Endothelial cell of umbilical vein (primary cell): ENCODE measurements around the gene PDE1A. TPM values are rescaled to one million over a fixed set of nuclear protein-coding genes. Genes with fewer than 3 reads are reported as not detected.

Experiments used
- BruUV-seq: library from RNA; stranded (reverse); fragments of 400-500 nt; replicated peaks from 2 replicates; lab custom pipeline; 2021; lab: Mats Ljungman, UMichigan
- CTCF ChIA-PET: fragments of 300-600, 350-600 bp; sonication (Branson Sonifier 250); formaldehyde crosslinking; loops from one replicate; lab custom pipeline; 2021; ENCODE audit warnings: antibody characterized with exemption, inconsistent platforms; lab: Charles Lee
- POLR2A ChIA-PET: fragments of 300-600, 350-600 bp; sonication (Branson Sonifier 250); formaldehyde crosslinking; loops from one replicate; lab custom pipeline; 2021; ENCODE audit warnings: antibody characterized with exemption, inconsistent platforms; lab: Charles Lee
- DNase-seq: peaks from one replicate; pipeline ENCODE4 v3.0.0-alpha.2; 2011; ENCODE audit warnings: low read depth, low spot score
- FAIRE-seq: peaks from 2 replicates; lab custom pipeline; 2011; peaks lifted over from hg19 to GRCh38; lab: Jason Lieb, UNC
- H2AFZ ChIP-seq: 2 replicates; pipeline ENCODE4 v1.6.0; 2012; ENCODE audit warnings: low read depth, low read length, control low read depth, inconsistent platforms
- H3K27ac ChIP-seq: 2 replicates; pipeline ENCODE4 v1.5.1; 2011; ENCODE audit warnings: low read depth, mild to moderate bottlenecking, control low read depth, low read length, moderate library complexity; ENCODE audit not compliant: insufficient read depth
- H3K27me3 ChIP-seq, 2 experiments: 2 replicates each; pipeline versions ENCODE4 v1.6.0 to v1.6.1; 2011; ENCODE audit warnings: low read length in 2 of 2, mixed read lengths in 1 of 2; ENCODE audit not compliant: control insufficient read depth in 2 of 2, insufficient read depth in 2 of 2
- H3K36me3 ChIP-seq, 2 experiments: 2 replicates in 1 of 2; 3 replicates in 1 of 2; pipeline ENCODE4 v1.5.1; 2011; ENCODE audit warnings: low read length in 2 of 2, mild to moderate bottlenecking in 1 of 2, moderate library complexity in 1 of 2; ENCODE audit not compliant: control insufficient read depth in 2 of 2, insufficient read depth in 2 of 2; ENCODE audit errors: extremely low read depth in 1 of 2
- H3K4me1 ChIP-seq: 3 replicates; pipeline ENCODE4 v1.5.1; 2011; ENCODE audit warnings: mild to moderate bottlenecking, low read length; ENCODE audit not compliant: control insufficient read depth, insufficient read depth; ENCODE audit errors: extremely low read depth
- H3K4me2 ChIP-seq: 2 replicates; pipeline ENCODE4 v1.6.1; 2011; ENCODE audit warnings: low read length, control low read depth, mixed read lengths; ENCODE audit not compliant: insufficient read depth
- H3K4me3 ChIP-seq, 3 experiments: fragments of 200-600 bp in 1 of 3; sonication (generic), shearing (Covaris generic) in 1 of 3; replicated peaks in 1 of 3; 2 replicates each; pipeline ENCODE4 v1.5.1; 2011 to 2016; ENCODE audit warnings: control low read depth in 3 of 3, low read length in 3 of 3, mild to moderate bottlenecking in 2 of 3, inconsistent platforms in 1 of 3, low read depth in 1 of 3, moderate library complexity in 1 of 3; ENCODE audit not compliant: insufficient read depth in 1 of 3
- H3K79me2 ChIP-seq: 2 replicates; pipeline ENCODE4 v1.6.0; 2012; ENCODE audit warnings: low read length, inconsistent platforms; ENCODE audit not compliant: control insufficient read depth, insufficient read depth
- H3K9ac ChIP-seq: replicated peaks from 2 replicates; pipeline ENCODE3; 2011; ENCODE audit warnings: low read length, control low read depth; ENCODE audit not compliant: insufficient read depth; ENCODE audit errors: extremely low read depth
- H3K9me1 ChIP-seq: replicated peaks from 3 replicates; pipeline ENCODE4 v1.6.0; 2011; ENCODE audit warnings: mild to moderate bottlenecking, low read length; ENCODE audit not compliant: control insufficient read depth, insufficient read depth; ENCODE audit errors: extremely low read depth
- H3K9me3 ChIP-seq: replicated peaks from 2 replicates; pipeline ENCODE4 v1.5.1; 2012; ENCODE audit warnings: low read length, inconsistent platforms; ENCODE audit not compliant: control insufficient read depth, insufficient read depth
- H4K20me1 ChIP-seq: replicated peaks from 2 replicates; pipeline ENCODE3; 2011; ENCODE audit warnings: mild to moderate bottlenecking, low read length; ENCODE audit not compliant: control insufficient read depth, insufficient read depth; ENCODE audit errors: extremely low read depth
- FOS ChIP-seq: IDR thresholded peaks from 2 replicates; pipeline ENCODE4 v1.6.1; 2011; ENCODE audit warnings: mild to moderate bottlenecking, low read length, moderate library complexity, borderline replicate concordance; ENCODE audit not compliant: insufficient read depth
- MYC ChIP-seq: IDR thresholded peaks from one replicate; pipeline ENCODE4 v1.6.1; 2011; ENCODE audit warnings: mild to moderate bottlenecking, low read depth, low read length
- POLR2AphosphoS5 ChIP-seq: IDR thresholded peaks from 2 replicates; pipeline ENCODE4 v1.6.1; 2012; ENCODE audit warnings: low read depth, mild to moderate bottlenecking, control low read depth, low read length, moderate library complexity; ENCODE audit not compliant: insufficient read depth
- dilution Hi-C: fragments of 300-500 bp; cut with MboI; formaldehyde crosslinking; loops from one replicate; pipeline ENCODE4 v1.15.0; 2019; ENCODE audit warnings: low sequenced_read_pairs; ENCODE audit not compliant: extremely low pct_ligation_motif_present
- intact Hi-C: fragments of 100-400 bp; cut with micrococcal nuclease; formaldehyde crosslinking; loops from one replicate; pipeline ENCODE4 v1.10.0; 2022
- polyA plus RNA-seq, 4 experiments: library from polyadenylated mRNA; depleted of rRNA in 3 of 4; stranded (reverse) in 3 of 4; unstranded in 1 of 4; fragments of >200 nt; gene quantifications; 2 replicates each; pipeline versions ENCODE4 v1.2.1 to v1.2.3, GENCODE V29; 2011 to 2012; ENCODE audit warnings: missing spikeins in 1 of 4
- total RNA-seq: library from RNA; stranded (reverse); gene quantifications from 2 replicates; pipeline ENCODE4 v1.2.3, GENCODE V29; 2021
- TF ChIP-seq, protein P1 (sequence below), 2 donors: IDR thresholded peaks; 1 replicate in 1 of 2; 2 replicates in 1 of 2; pipeline ENCODE4 v1.5.1; 2011; ENCODE audit warnings: low read length in 2 of 2, mild to moderate bottlenecking in 2 of 2, moderate library complexity in 2 of 2, control low read depth in 1 of 2, inconsistent platforms in 1 of 2, low read depth in 1 of 2; ENCODE audit not compliant: insufficient read depth in 1 of 2; ENCODE audit errors: extremely low read depth in 1 of 2

PDE1A gene
- total and polyA plus RNA-seq, 2 donors (not counting 3 experiments of a cell fraction or from before 2014, with no cell fraction given) = 0.43 to 0.49 TPM

DNA sequence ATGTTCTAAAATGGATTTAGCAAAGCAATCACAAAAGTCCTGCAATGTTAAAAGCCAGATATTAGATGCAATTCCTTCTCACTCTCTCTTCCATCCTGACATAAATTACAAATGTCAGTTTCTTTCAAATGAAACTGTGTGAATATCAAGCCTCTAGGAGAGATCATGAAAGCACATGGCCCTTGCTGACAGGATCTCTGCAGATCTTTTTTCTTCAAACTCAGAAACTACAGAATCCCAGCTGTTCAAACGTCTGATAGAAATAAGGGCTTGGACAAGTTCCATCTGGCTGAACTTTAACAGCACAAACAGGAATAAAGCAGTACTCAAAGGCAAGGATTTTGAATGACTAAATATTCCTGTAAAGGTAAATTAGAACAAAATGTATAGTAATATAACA lies 47.6 kb downstream of the PDE1A start:
- no TSS peak for BruUV-seq
- H3K4me2 ChIP-seq = no peak overlapping the region
- no peak overlapping the region for H3K9ac ChIP-seq
- no peaks in the 10 kb centered on the region for H3K79me2 ChIP-seq
- FAIRE-seq (no peak), DNase-seq (peak; percentile 65)
- H3K9me1 ChIP-seq = no peaks in the 10 kb centered on the region
- H3K27ac ChIP-seq = no peak overlapping the region
- TF ChIP-seq, protein P1, sequence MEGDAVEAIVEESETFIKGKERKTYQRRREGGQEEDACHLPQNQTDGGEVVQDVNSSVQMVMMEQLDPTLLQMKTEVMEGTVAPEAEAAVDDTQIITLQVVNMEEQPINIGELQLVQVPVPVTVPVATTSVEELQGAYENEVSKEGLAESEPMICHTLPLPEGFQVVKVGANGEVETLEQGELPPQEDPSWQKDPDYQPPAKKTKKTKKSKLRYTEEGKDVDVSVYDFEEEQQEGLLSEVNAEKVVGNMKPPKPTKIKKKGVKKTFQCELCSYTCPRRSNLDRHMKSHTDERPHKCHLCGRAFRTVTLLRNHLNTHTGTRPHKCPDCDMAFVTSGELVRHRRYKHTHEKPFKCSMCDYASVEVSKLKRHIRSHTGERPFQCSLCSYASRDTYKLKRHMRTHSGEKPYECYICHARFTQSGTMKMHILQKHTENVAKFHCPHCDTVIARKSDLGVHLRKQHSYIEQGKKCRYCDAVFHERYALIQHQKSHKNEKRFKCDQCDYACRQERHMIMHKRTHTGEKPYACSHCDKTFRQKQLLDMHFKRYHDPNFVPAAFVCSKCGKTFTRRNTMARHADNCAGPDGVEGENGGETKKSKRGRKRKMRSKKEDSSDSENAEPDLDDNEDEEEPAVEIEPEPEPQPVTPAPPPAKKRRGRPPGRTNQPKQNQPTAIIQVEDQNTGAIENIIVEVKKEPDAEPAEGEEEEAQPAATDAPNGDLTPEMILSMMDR (IDR thresholded peaks at IDR 0.05; ENCODE audit: extremely low read depth in 1 of 2, insufficient read depth in 1 of 2, low read depth in 1 of 2, low read length in 2 of 2) = no peak
- TF ChIP-seq FOS = no peak
- no peak for TF ChIP-seq MYC
- no peaks in the 10 kb centered on the region for H3K4me1 ChIP-seq
- H3K9me3 ChIP-seq = no peaks in the 10 kb centered on the region
- CTCF ChIA-PET = no interaction called here
- H4K20me1 ChIP-seq = no peaks in the 10 kb centered on the region
- intact Hi-C loops = no loop called here
- POLR2A ChIA-PET = no interaction called here
- no peaks in the 10 kb centered on the region for H3K27me3 ChIP-seq
- H3K36me3 ChIP-seq = no peaks in the 10 kb centered on the region
- H2AFZ ChIP-seq = no peak overlapping the region
- dilution Hi-C loops = no loop called here
- no peak overlapping the region for H3K4me3 ChIP-seq

DNA sequence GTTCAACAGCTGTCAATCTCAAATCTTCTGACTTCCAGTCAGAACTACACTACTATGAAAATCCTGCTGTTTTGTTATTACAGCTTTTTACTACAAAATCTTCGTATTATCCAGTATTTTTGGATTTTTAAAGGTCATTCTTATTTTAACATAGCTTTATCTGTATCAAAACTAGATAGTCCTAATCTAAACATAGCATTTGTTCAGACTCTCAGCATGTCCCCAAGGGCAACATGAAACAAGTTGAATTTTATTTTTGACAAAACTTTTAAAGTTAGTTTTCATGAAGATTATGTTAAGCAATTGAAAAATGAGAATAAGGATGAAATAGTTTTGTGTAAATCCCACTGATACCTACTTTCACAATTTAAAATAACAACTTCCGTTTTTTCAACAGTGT lies 48.1 kb downstream of the PDE1A start:
- CTCF ChIA-PET = interaction anchor here (1.0 kb wide), 1 partner anchor 12 kb away, joined by 3 read pairs; no protein-coding TSS in a partner anchor
- DNase-seq (no peak), FAIRE-seq (no peak)
- Histone ChIP-seq H3K27me3 (no peaks in the 10 kb centered on the region), H3K27ac (no peak overlapping the region), H3K9me3 (no peaks in the 10 kb centered on the region), H3K9me1 (no peaks in the 10 kb centered on the region), H3K9ac (no peak overlapping the region), H2AFZ (no peak overlapping the region), H3K4me2 (no peak overlapping the region), H3K4me1 (peaks cover under 1% of the 10 kb centered on the region), H3K36me3 (no peaks in the 10 kb centered on the region), H4K20me1 (no peaks in the 10 kb centered on the region), H3K4me3 (no peak overlapping the region), H3K79me2 (no peaks in the 10 kb centered on the region)
- TF ChIP-seq FOS (peak; percentile 5), POLR2AphosphoS5 (no peak)
- POLR2A ChIA-PET = no interaction called here
- intact Hi-C loops = no loop called here
- dilution Hi-C loops = no loop called here
- BruUV-seq = no TSS peak
